ENCODE measurements around the gene DCDC2C.

DCDC2C gene

DNA sequence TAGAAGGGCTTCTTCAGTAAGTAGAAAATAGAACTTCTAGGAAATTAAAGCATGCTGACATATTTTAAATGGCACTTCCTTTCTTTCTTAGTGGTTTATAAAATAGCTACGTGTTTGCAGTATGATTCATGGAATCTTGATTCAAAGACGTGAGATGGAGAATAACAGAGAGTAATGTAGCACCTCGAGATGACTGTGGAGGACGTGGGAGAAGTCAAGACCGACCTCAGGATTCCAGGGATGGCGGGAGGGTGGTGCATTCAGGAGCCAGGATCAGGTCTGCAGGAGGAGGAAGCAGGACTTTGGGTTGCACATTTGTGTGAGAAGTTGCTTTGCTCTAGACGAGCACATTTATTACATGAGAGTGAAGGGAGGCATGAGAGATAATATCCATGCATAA, 56.0 kb downstream of the DCDC2C start:
- H3K4me1 ChIP-seq (ENCODE audit: insufficient read depth, low read length, severe bottlenecking) = no peaks in the 10 kb centered on the region
- no peak overlapping the region for H3K4me3 ChIP-seq (ENCODE audit: low read depth, low read length, poor library complexity, severe bottlenecking)
- H3F3A ChIP-seq (ENCODE audit: insufficient read depth, low read length) = no peaks in the 10 kb centered on the region
- no peaks in the 10 kb centered on the region; the same call in 1 of the 2 replicates for H3K27me3 ChIP-seq (ENCODE audit: insufficient read depth, low read length)
- no peak overlapping the region for H3K9ac ChIP-seq (ENCODE audit: low read length)
- no peaks in the 10 kb centered on the region for H4K20me1 ChIP-seq (ENCODE audit: insufficient read depth, low read length)
- no peaks in the 10 kb centered on the region for H3K79me2 ChIP-seq (ENCODE audit: insufficient read depth, low read length)
- H3K9me3 ChIP-seq (ENCODE audit: low read length) = no peaks in the 10 kb centered on the region
- no peaks in the 10 kb centered on the region for H3K9me2 ChIP-seq (ENCODE audit: low read depth, low read length)
- no peaks in the 10 kb centered on the region for H3K36me3 ChIP-seq (ENCODE audit: insufficient read depth, low read length)
- no peak overlapping the region for H3K27ac ChIP-seq (ENCODE audit: low read depth, low read length, poor library complexity, severe bottlenecking)
- no peak overlapping the region for H3K4me2 ChIP-seq (ENCODE audit: low read length)
- no peak for TF ChIP-seq EZH2 (IDR thresholded peaks at IDR 0.05; ENCODE audit: borderline replicate concordance, low read length)
- TF ChIP-seq, protein P1, sequence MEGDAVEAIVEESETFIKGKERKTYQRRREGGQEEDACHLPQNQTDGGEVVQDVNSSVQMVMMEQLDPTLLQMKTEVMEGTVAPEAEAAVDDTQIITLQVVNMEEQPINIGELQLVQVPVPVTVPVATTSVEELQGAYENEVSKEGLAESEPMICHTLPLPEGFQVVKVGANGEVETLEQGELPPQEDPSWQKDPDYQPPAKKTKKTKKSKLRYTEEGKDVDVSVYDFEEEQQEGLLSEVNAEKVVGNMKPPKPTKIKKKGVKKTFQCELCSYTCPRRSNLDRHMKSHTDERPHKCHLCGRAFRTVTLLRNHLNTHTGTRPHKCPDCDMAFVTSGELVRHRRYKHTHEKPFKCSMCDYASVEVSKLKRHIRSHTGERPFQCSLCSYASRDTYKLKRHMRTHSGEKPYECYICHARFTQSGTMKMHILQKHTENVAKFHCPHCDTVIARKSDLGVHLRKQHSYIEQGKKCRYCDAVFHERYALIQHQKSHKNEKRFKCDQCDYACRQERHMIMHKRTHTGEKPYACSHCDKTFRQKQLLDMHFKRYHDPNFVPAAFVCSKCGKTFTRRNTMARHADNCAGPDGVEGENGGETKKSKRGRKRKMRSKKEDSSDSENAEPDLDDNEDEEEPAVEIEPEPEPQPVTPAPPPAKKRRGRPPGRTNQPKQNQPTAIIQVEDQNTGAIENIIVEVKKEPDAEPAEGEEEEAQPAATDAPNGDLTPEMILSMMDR (IDR thresholded peaks at IDR 0.05; ENCODE audit: low read length) = no peak
- no peak overlapping the region for H2AFZ ChIP-seq (ENCODE audit: low read length)

DNA sequence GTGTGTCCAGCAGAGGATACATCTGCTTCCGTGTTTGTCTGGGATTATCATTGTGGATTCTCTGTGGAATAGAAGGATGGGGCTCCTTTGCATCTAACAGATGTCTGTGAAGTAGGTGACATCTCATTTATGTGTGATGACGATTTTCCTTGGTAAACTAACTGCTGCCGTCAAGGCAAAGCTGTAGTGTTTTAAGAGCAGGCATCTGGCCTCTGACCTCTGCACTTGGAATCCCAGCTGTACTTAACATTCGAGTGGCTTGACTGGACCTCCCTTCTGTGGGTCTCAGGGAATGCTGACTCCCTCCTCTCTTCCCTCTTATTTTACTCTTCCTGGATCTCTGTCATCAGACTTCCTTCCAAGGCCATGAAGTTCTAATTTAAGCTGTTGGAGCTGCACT, 56.4 kb downstream of the DCDC2C start:
- no peak overlapping the region for H3K27ac ChIP-seq (ENCODE audit: low read depth, low read length, poor library complexity, severe bottlenecking)
- no peaks in the 10 kb centered on the region for H3K79me2 ChIP-seq (ENCODE audit: insufficient read depth, low read length)
- no peaks in the 10 kb centered on the region for H3K9me3 ChIP-seq (ENCODE audit: low read length)
- no peaks in the 10 kb centered on the region; the same call in 1 of the 2 replicates for H3K27me3 ChIP-seq (ENCODE audit: insufficient read depth, low read length)
- H3K9me2 ChIP-seq (ENCODE audit: low read depth, low read length) = no peaks in the 10 kb centered on the region
- H3K9ac ChIP-seq (ENCODE audit: low read length) = no peak overlapping the region
- H3K4me3 ChIP-seq (ENCODE audit: low read depth, low read length, poor library complexity, severe bottlenecking) = no peak overlapping the region
- H2AFZ ChIP-seq (ENCODE audit: low read length) = no peak overlapping the region
- TF ChIP-seq, protein P1 (IDR thresholded peaks at IDR 0.05; ENCODE audit: low read length) = no peak
- no peak for TF ChIP-seq EZH2 (IDR thresholded peaks at IDR 0.05; ENCODE audit: borderline replicate concordance, low read length)
- no peaks in the 10 kb centered on the region for H3K36me3 ChIP-seq (ENCODE audit: insufficient read depth, low read length)
- no peak overlapping the region for H3K4me2 ChIP-seq (ENCODE audit: low read length)
- no peaks in the 10 kb centered on the region for H3F3A ChIP-seq (ENCODE audit: insufficient read depth, low read length)
- no peaks in the 10 kb centered on the region for H3K4me1 ChIP-seq (ENCODE audit: insufficient read depth, low read length, severe bottlenecking)
- H4K20me1 ChIP-seq (ENCODE audit: insufficient read depth, low read length) = no peaks in the 10 kb centered on the region

DNA sequence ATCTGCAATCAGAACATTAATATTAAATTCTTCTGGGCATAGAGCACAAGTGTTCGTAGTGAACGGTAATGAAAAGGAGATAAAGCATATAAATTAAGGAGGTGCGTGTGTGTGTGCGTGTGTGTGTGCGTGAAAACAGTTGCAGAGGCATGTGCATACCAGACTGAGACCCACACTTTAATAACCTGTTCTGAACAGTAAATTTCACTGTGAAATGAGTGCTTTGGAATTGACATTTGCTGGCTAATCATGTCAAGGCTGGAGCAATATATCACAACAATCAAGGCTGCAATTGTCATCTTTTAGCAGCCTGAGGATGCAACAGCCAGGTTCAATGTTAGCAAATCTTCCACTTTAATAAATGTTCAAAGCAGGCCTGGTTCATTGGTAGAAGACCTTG, 57.9 kb downstream of the DCDC2C start:
- H3K27ac ChIP-seq (ENCODE audit: low read depth, low read length, poor library complexity, severe bottlenecking) = no peak overlapping the region
- no peaks in the 10 kb centered on the region; the same call in 1 of the 2 replicates for H3K27me3 ChIP-seq (ENCODE audit: insufficient read depth, low read length)
- H3F3A ChIP-seq (ENCODE audit: insufficient read depth, low read length) = no peaks in the 10 kb centered on the region
- no peaks in the 10 kb centered on the region for H3K36me3 ChIP-seq (ENCODE audit: insufficient read depth, low read length)
- H3K4me1 ChIP-seq (ENCODE audit: insufficient read depth, low read length, severe bottlenecking) = no peaks in the 10 kb centered on the region
- H3K9me2 ChIP-seq (ENCODE audit: low read depth, low read length) = no peaks in the 10 kb centered on the region
- H3K9me3 ChIP-seq (ENCODE audit: low read length) = no peaks in the 10 kb centered on the region
- no peak overlapping the region for H2AFZ ChIP-seq (ENCODE audit: low read length)
- no peak overlapping the region for H3K4me2 ChIP-seq (ENCODE audit: low read length)
- no peak for TF ChIP-seq EZH2 (IDR thresholded peaks at IDR 0.05; ENCODE audit: borderline replicate concordance, low read length)
- TF ChIP-seq, protein P1 (IDR thresholded peaks at IDR 0.05; ENCODE audit: low read length) = no peak
- H3K79me2 ChIP-seq (ENCODE audit: insufficient read depth, low read length) = no peaks in the 10 kb centered on the region
- H3K9ac ChIP-seq (ENCODE audit: low read length) = no peak overlapping the region
- no peak overlapping the region for H3K4me3 ChIP-seq (ENCODE audit: low read depth, low read length, poor library complexity, severe bottlenecking)
- no peaks in the 10 kb centered on the region for H4K20me1 ChIP-seq (ENCODE audit: insufficient read depth, low read length)
